ENCODE results near the gene ALDH2.

DNA sequence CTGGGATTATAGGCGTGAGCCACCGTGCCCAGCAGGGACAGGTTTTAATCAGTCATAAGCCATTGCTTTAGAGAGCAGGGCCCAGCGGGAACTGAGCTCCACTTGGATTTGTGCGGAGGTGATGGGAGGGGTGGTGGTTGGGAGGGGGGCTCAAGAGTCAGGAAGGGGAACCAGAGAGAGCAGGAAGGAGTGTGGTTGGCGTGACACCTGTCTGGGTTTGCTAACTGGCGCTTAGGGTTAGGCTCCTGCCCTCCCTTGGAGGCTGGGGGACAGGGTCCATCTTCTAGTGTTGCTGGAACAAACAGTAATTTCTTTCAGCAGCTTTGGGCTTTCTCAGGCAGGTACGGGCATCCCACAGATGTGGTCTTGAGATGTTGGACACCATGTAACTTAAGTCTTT is 7.5 kb upstream of the ALDH2 start:
- TF ChIP-seq, protein P1, sequence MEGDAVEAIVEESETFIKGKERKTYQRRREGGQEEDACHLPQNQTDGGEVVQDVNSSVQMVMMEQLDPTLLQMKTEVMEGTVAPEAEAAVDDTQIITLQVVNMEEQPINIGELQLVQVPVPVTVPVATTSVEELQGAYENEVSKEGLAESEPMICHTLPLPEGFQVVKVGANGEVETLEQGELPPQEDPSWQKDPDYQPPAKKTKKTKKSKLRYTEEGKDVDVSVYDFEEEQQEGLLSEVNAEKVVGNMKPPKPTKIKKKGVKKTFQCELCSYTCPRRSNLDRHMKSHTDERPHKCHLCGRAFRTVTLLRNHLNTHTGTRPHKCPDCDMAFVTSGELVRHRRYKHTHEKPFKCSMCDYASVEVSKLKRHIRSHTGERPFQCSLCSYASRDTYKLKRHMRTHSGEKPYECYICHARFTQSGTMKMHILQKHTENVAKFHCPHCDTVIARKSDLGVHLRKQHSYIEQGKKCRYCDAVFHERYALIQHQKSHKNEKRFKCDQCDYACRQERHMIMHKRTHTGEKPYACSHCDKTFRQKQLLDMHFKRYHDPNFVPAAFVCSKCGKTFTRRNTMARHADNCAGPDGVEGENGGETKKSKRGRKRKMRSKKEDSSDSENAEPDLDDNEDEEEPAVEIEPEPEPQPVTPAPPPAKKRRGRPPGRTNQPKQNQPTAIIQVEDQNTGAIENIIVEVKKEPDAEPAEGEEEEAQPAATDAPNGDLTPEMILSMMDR (IDR thresholded peaks at IDR 0.05): no peak
- TF ChIP-seq POLR2A (IDR thresholded peaks at IDR 0.05): no peak

Data from uterus (tissue), 2 donors.